Mesendoderm (in vitro differentiated cells): ENCODE results near the gene TMEM232.

Source experiments
- DNase-seq: peaks from one replicate; pipeline ENCODE4 v3.0.0; 2013
- H2AK5ac ChIP-seq: 2 replicates; pipeline ENCODE4 v1.6.1; 2013; ENCODE audit warnings: low read length, inconsistent platforms
- H2BK120ac ChIP-seq: 2 replicates; pipeline ENCODE4 v1.6.1; 2013; ENCODE audit warnings: low read depth, mild to moderate bottlenecking, low read length, moderate library complexity, mixed read lengths
- H2BK15ac ChIP-seq: replicated peaks from 2 replicates; pipeline ENCODE4 v1.6.1; 2013; ENCODE audit warnings: low read depth, mild to moderate bottlenecking, moderate library complexity
- H2BK5ac ChIP-seq: 2 replicates; pipeline ENCODE4 v1.6.1; 2013; ENCODE audit warnings: low read length, inconsistent platforms
- H3K18ac ChIP-seq: 2 replicates; pipeline ENCODE4 v1.6.1; 2013; ENCODE audit warnings: mild to moderate bottlenecking, low read length, mixed read lengths
- H3K23ac ChIP-seq: one replicate; pipeline ENCODE4 v1.6.1; 2013; ENCODE audit warnings: low read length
- H3K27ac ChIP-seq: 2 replicates; pipeline ENCODE4 v1.5.1; 2013; ENCODE audit warnings: low read depth, mild to moderate bottlenecking, inconsistent platforms, low read length, moderate library complexity
- H3K27me3 ChIP-seq: 2 replicates; pipeline ENCODE4 v1.6.1; 2013; ENCODE audit warnings: low read length, control low read depth, mild to moderate bottlenecking, inconsistent platforms; ENCODE audit not compliant: insufficient read depth, poor library complexity
- H3K36me3 ChIP-seq: 2 replicates; pipeline ENCODE4 v1.6.1; 2013; ENCODE audit warnings: low read length, inconsistent platforms; ENCODE audit not compliant: control insufficient read depth, insufficient read depth
- H3K4ac ChIP-seq: one replicate; pipeline ENCODE4 v1.6.1; 2013; ENCODE audit warnings: low read depth, mild to moderate bottlenecking, low read length, moderate library complexity
- H3K4me1 ChIP-seq: 2 replicates; pipeline ENCODE4 v1.6.1; 2013; ENCODE audit warnings: low read depth, low read length, inconsistent platforms; ENCODE audit not compliant: control insufficient read depth
- H3K4me2 ChIP-seq: 2 replicates; pipeline ENCODE4 v1.6.1; 2013; ENCODE audit warnings: low read length
- H3K4me3 ChIP-seq: 2 replicates; pipeline ENCODE4 v1.5.1; 2013; ENCODE audit warnings: mild to moderate bottlenecking, low read length
- H3K56ac ChIP-seq: one replicate; pipeline ENCODE4 v1.6.1; 2013; ENCODE audit warnings: low read length
- H3K79me1 ChIP-seq: 2 replicates; pipeline ENCODE4 v1.6.1; 2013; ENCODE audit warnings: low read length, inconsistent platforms
- H3K79me2 ChIP-seq: 2 replicates; pipeline ENCODE4 v1.6.1; 2013; ENCODE audit warnings: mild to moderate bottlenecking, low read length; ENCODE audit not compliant: control insufficient read depth, insufficient read depth
- H3K9ac ChIP-seq: 2 replicates; pipeline ENCODE4 v1.6.1; 2013; ENCODE audit warnings: low read length, inconsistent platforms
- H4K5ac ChIP-seq: one replicate; pipeline ENCODE4 v1.6.1; 2013; ENCODE audit warnings: low read length
- H4K8ac ChIP-seq: one replicate; pipeline ENCODE4 v1.6.1; 2013; ENCODE audit warnings: low read depth, mild to moderate bottlenecking, control low read depth, low read length, moderate library complexity
- WGBS: extraction: QIAGEN DNeasy Blood & Tissue Kit; methylation state at CpG from one replicate; pipeline ENCODE4 v1.1.7; 2013; ENCODE audit warnings: low lambda C conversion rate, missing lambda C conversion rate; ENCODE audit not compliant: insufficient coverage; ENCODE audit errors: extremely low coverage; 5-methylcytosine and 5-hydroxymethylcytosine counted together

TMEM232 gene

GRCh38 chr5:110507972-110508371 lies 218.5 kb downstream of the TMEM232 start:
- Histone ChIP-seq H3K4me2 (no peak overlapping the region), H2BK15ac (no peak overlapping the region), H4K5ac (no peak overlapping the region), H3K4ac (no peak overlapping the region), H3K9ac (no peak overlapping the region), H3K27me3 (no peaks in the 10 kb centered on the region), H3K4me3 (no peak overlapping the region), H3K79me1 (no peaks in the 10 kb centered on the region), H2BK5ac (no peak overlapping the region), H3K36me3 (no peaks in the 10 kb centered on the region), H2BK120ac (no peak overlapping the region), H2AK5ac (no peak overlapping the region), H3K4me1 (no peaks in the 10 kb centered on the region), H3K27ac (no peak overlapping the region), H3K79me2 (no peaks in the 10 kb centered on the region), H3K56ac (no peak overlapping the region), H3K23ac (no peak overlapping the region), H3K18ac (no peak overlapping the region), H4K8ac (no peak overlapping the region)
- no peak for DNase-seq
- no CpG with 5 or more reads among the region's 2 CpGs for WGBS

GRCh38 chr5:110506378-110506777 lies 220.1 kb downstream of the TMEM232 start:
- no peaks in the 10 kb centered on the region for H3K27me3 ChIP-seq
- no peak overlapping the region for H2BK120ac ChIP-seq
- H2AK5ac ChIP-seq = no peak overlapping the region
- no peaks in the 10 kb centered on the region for H3K4me1 ChIP-seq
- no peak overlapping the region for H2BK5ac ChIP-seq
- H3K27ac ChIP-seq = no peak overlapping the region
- H2BK15ac ChIP-seq = no peak overlapping the region
- H4K5ac ChIP-seq = no peak overlapping the region
- no peaks in the 10 kb centered on the region for H3K36me3 ChIP-seq
- no peak overlapping the region for H3K4ac ChIP-seq
- H3K18ac ChIP-seq = no peak overlapping the region
- H3K4me2 ChIP-seq = no peak overlapping the region
- no peak for DNase-seq
- no peak overlapping the region for H3K23ac ChIP-seq
- no peaks in the 10 kb centered on the region for H3K79me1 ChIP-seq
- H4K8ac ChIP-seq = no peak overlapping the region
- H3K9ac ChIP-seq = no peak overlapping the region
- no peak overlapping the region for H3K4me3 ChIP-seq
- no peak overlapping the region for H3K56ac ChIP-seq
- H3K79me2 ChIP-seq = no peaks in the 10 kb centered on the region

GRCh38 chr5:110496276-110496675 lies 230.2 kb downstream of the TMEM232 start:
- no peak overlapping the region for H4K8ac ChIP-seq
- WGBS = no CpG with 5 or more reads among the region's 4 CpGs

GRCh38 chr5:110492446-110492845 lies 234.0 kb downstream of the TMEM232 start:
- H3K4me1 ChIP-seq = no peaks in the 10 kb centered on the region
- H3K36me3 ChIP-seq = no peaks in the 10 kb centered on the region
- no peak overlapping the region for H3K9ac ChIP-seq
- H2BK120ac ChIP-seq = no peak overlapping the region
- no peak overlapping the region for H3K18ac ChIP-seq
- no peaks in the 10 kb centered on the region for H3K79me1 ChIP-seq
- no peak overlapping the region for H2BK15ac ChIP-seq
- no peak for DNase-seq
- H3K27ac ChIP-seq = no peak overlapping the region
- H2AK5ac ChIP-seq = no peak overlapping the region
- no peaks in the 10 kb centered on the region for H3K27me3 ChIP-seq
- H3K23ac ChIP-seq = no peak overlapping the region
- no peak overlapping the region for H2BK5ac ChIP-seq
- H4K5ac ChIP-seq = no peak overlapping the region
- no peak overlapping the region for H3K4me3 ChIP-seq
- no peak overlapping the region for H4K8ac ChIP-seq
- no peak overlapping the region for H3K4ac ChIP-seq
- no peak overlapping the region for H3K4me2 ChIP-seq
- H3K79me2 ChIP-seq = no peaks in the 10 kb centered on the region
- no peak overlapping the region for H3K56ac ChIP-seq

More at GRCh38 chr5:110496276-110496675, 230.2 kb downstream of the TMEM232 start:
- no peak overlapping the region for H2BK120ac ChIP-seq
- no peaks in the 10 kb centered on the region for H3K4me1 ChIP-seq
- no peaks in the 10 kb centered on the region for H3K27me3 ChIP-seq
- H3K4ac ChIP-seq = no peak overlapping the region
- no peaks in the 10 kb centered on the region for H3K36me3 ChIP-seq
- no peak overlapping the region for H3K23ac ChIP-seq
- no peak for DNase-seq
- no peak overlapping the region for H2BK5ac ChIP-seq
- H3K27ac ChIP-seq = no peak overlapping the region
- no peak overlapping the region for H4K5ac ChIP-seq
- H3K79me2 ChIP-seq = no peaks in the 10 kb centered on the region
- H3K4me2 ChIP-seq = no peak overlapping the region
- H3K56ac ChIP-seq = no peak overlapping the region
- no peaks in the 10 kb centered on the region for H3K79me1 ChIP-seq
- no peak overlapping the region for H3K18ac ChIP-seq
- no peak overlapping the region for H3K9ac ChIP-seq
- no peak overlapping the region for H2BK15ac ChIP-seq
- no peak overlapping the region for H3K4me3 ChIP-seq
- H2AK5ac ChIP-seq = no peak overlapping the region

- no peak overlapping the region for H2BK120ac ChIP-seq
- no peak overlapping the region for H3K23ac ChIP-seq
- H4K8ac ChIP-seq = no peak overlapping the region
- DNase-seq = no peak
- H2BK5ac ChIP-seq = no peak overlapping the region
- no peak overlapping the region for H3K4me2 ChIP-seq
- no peaks in the 10 kb centered on the region for H3K36me3 ChIP-seq
- no peak overlapping the region for H3K56ac ChIP-seq
- H3K4ac ChIP-seq = no peak overlapping the region
- H3K79me1 ChIP-seq = no peaks in the 10 kb centered on the region
- H3K79me2 ChIP-seq = no peaks in the 10 kb centered on the region
- no peak overlapping the region for H4K5ac ChIP-seq
- no peak overlapping the region for H3K18ac ChIP-seq
- H3K4me1 ChIP-seq = no peaks in the 10 kb centered on the region
- no peaks in the 10 kb centered on the region for H3K27me3 ChIP-seq
- no peak overlapping the region for H2AK5ac ChIP-seq
- no peak overlapping the region for H3K9ac ChIP-seq
- no peak overlapping the region for H3K27ac ChIP-seq
- no CpG with 5 or more reads among the region's 2 CpGs for WGBS
- no peak overlapping the region for H2BK15ac ChIP-seq
- no peak overlapping the region for H3K4me3 ChIP-seq
These were observed 247.6 kb downstream of the TMEM232 start for GRCh38 chr5:110478895-110479294.

GRCh38 chr5:110477911-110478310 lies 248.6 kb downstream of the TMEM232 start:
- H3K27ac ChIP-seq = no peak overlapping the region
- H2BK15ac ChIP-seq = no peak overlapping the region
- H4K8ac ChIP-seq = no peak overlapping the region
- no peak for DNase-seq
- no peak overlapping the region for H2BK120ac ChIP-seq
- H2AK5ac ChIP-seq = no peak overlapping the region
- H3K4me1 ChIP-seq = no peaks in the 10 kb centered on the region
- no peaks in the 10 kb centered on the region for H3K36me3 ChIP-seq
- no peaks in the 10 kb centered on the region for H3K79me1 ChIP-seq
- no peak overlapping the region for H3K56ac ChIP-seq
- no peaks in the 10 kb centered on the region for H3K79me2 ChIP-seq
- H4K5ac ChIP-seq = no peak overlapping the region
- H2BK5ac ChIP-seq = no peak overlapping the region
- H3K4me3 ChIP-seq = no peak overlapping the region
- no peak overlapping the region for H3K9ac ChIP-seq
- H3K18ac ChIP-seq = no peak overlapping the region
- no CpG with 5 or more reads among the region's 3 CpGs for WGBS
- no peak overlapping the region for H3K4ac ChIP-seq
- H3K23ac ChIP-seq = no peak overlapping the region
- no peak overlapping the region for H3K4me2 ChIP-seq
- no peaks in the 10 kb centered on the region for H3K27me3 ChIP-seq
